HEK293 (cell line): ENCODE data around the gene BICC1.

Experiments used
- CTCF ChIA-PET: fragments of 350-600 bp; formaldehyde crosslinking; extraction: SDS; loops from one replicate; lab custom pipeline; 2021; ENCODE audit warnings: antibody characterized with exemption; lab: Yijun Ruan, JAX
- POLR2A ChIA-PET: fragments of 300-600 bp; formaldehyde crosslinking; extraction: SDS; loops from one replicate; lab custom pipeline; 2020; ENCODE audit warnings: antibody characterized with exemption, inconsistent platforms; lab: Yijun Ruan, JAX
- H3K27ac ChIP-seq: fragments of 200-500 bp; sonication (Bioruptor generic); 2 replicates; pipeline ENCODE4 v1.5.1; 2014; ENCODE audit warnings: low read depth, low read length, control low read depth, inconsistent platforms; ENCODE audit errors: extremely low read depth
- H3K36me3 ChIP-seq, 2 experiments: fragments of 200-500 bp in 1 of 2; sonication (Bioruptor generic) in 1 of 2; 1 replicate in 1 of 2; 2 replicates in 1 of 2; pipeline ENCODE4 v1.5.1; 2014 to 2017; ENCODE audit warnings: inconsistent platforms in 2 of 2, low read length in 2 of 2; ENCODE audit not compliant: control insufficient read depth in 2 of 2, insufficient read depth in 1 of 2
- H3K4me1 ChIP-seq: fragments of 200-500 bp; sonication (Bioruptor generic); 2 replicates; pipeline ENCODE4 v1.5.1; 2014; ENCODE audit warnings: mild to moderate bottlenecking, low read length, inconsistent platforms; ENCODE audit not compliant: control insufficient read depth, insufficient read depth
- H3K4me3 ChIP-seq: 2 replicates; pipeline ENCODE4 v1.5.1; 2011; ENCODE audit warnings: low read depth, mild to moderate bottlenecking, control low read depth, low read length, moderate library complexity
- H3K9me3 ChIP-seq: fragments of 200-500 bp; sonication (Bioruptor generic); 2 replicates; pipeline ENCODE4 v1.5.1; 2014; ENCODE audit warnings: low read depth, low read length, inconsistent platforms; ENCODE audit not compliant: control insufficient read depth, insufficient read depth
- GLI4 ChIP-seq: fragments of 450-650 bp; formaldehyde crosslinking; IDR thresholded peaks from 2 replicates; pipeline ENCODE4 v1.5.1; 2016; ENCODE audit warnings: missing biosample characterization, missing genetic modification characterization
- PRDM1 ChIP-seq: fragments of 450-650 bp; formaldehyde crosslinking; IDR thresholded peaks from 2 replicates; pipeline ENCODE4; 2016; ENCODE audit warnings: missing biosample characterization, missing genetic modification characterization
- PRDM6 ChIP-seq: fragments of 450-650 bp; formaldehyde crosslinking; IDR thresholded peaks from 2 replicates; pipeline ENCODE4 v1.5.1; 2017; ENCODE audit warnings: missing biosample characterization, missing genetic modification characterization
- ZBTB17 ChIP-seq: fragments of 450-650 bp; formaldehyde crosslinking; IDR thresholded peaks from 2 replicates; pipeline ENCODE4 v1.5.1; 2016; ENCODE audit warnings: missing biosample characterization, missing genetic modification characterization
- ZNF175 ChIP-seq: fragments of 450-650 bp; formaldehyde crosslinking; IDR thresholded peaks from 2 replicates; pipeline ENCODE4 v1.5.1; 2016; ENCODE audit warnings: missing biosample characterization, missing genetic modification characterization
- ZNF366 ChIP-seq: fragments of 450-650 bp; formaldehyde crosslinking; conservative IDR thresholded peaks from 2 replicates; pipeline ENCODE4 v1.5.1; 2016; ENCODE audit warnings: missing biosample characterization, missing genetic modification characterization
- ZNF391 ChIP-seq: fragments of 450-650 bp; formaldehyde crosslinking; IDR thresholded peaks from 2 replicates; pipeline ENCODE4 v1.5.1; 2016; ENCODE audit warnings: low read depth, missing biosample characterization, missing genetic modification characterization, borderline replicate concordance
- ZNF530 ChIP-seq: fragments of 450-650 bp; formaldehyde crosslinking; IDR thresholded peaks from 2 replicates; pipeline ENCODE4 v1.5.1; 2016; ENCODE audit warnings: low read depth, missing biosample characterization, missing genetic modification characterization
- ZNF560 ChIP-seq: fragments of 450-650 bp; formaldehyde crosslinking; IDR thresholded peaks from 2 replicates; pipeline ENCODE4 v1.5.1; 2017; ENCODE audit warnings: missing biosample characterization, missing genetic modification characterization, borderline replicate concordance
- ZNF670 ChIP-seq: fragments of 450-650 bp; formaldehyde crosslinking; IDR thresholded peaks from 2 replicates; pipeline ENCODE4 v1.5.1; 2016; ENCODE audit warnings: missing biosample characterization, missing genetic modification characterization, low read depth
- ZSCAN4 ChIP-seq: fragments of 450-650 bp; formaldehyde crosslinking; IDR thresholded peaks from 2 replicates; pipeline ENCODE4 v1.5.1; 2017; ENCODE audit warnings: missing biosample characterization, missing genetic modification characterization
- TF ChIP-seq, protein P1 (sequence below): fragments of 450-650 bp; formaldehyde crosslinking; IDR thresholded peaks from 2 replicates; pipeline ENCODE4 v1.5.1; 2016; ENCODE audit warnings: missing biosample characterization, missing genetic modification characterization
- TF ChIP-seq, protein P2 (sequence below): fragments of 450-650 bp; formaldehyde crosslinking; IDR thresholded peaks from 2 replicates; pipeline ENCODE4 v1.5.1; 2016; ENCODE audit warnings: missing biosample characterization, missing genetic modification characterization, low read depth
- TF ChIP-seq, protein P3 (sequence below): fragments of 450-650 bp; formaldehyde crosslinking; IDR thresholded peaks from 2 replicates; pipeline ENCODE4 v1.5.1; 2016; ENCODE audit warnings: missing biosample characterization, missing genetic modification characterization
- TF ChIP-seq, protein P4 (sequence below): fragments of 450-650 bp; formaldehyde crosslinking; IDR thresholded peaks from 2 replicates; pipeline ENCODE4 v1.5.1; 2016; ENCODE audit warnings: missing biosample characterization, missing genetic modification characterization

The BICC1 gene

DNA sequence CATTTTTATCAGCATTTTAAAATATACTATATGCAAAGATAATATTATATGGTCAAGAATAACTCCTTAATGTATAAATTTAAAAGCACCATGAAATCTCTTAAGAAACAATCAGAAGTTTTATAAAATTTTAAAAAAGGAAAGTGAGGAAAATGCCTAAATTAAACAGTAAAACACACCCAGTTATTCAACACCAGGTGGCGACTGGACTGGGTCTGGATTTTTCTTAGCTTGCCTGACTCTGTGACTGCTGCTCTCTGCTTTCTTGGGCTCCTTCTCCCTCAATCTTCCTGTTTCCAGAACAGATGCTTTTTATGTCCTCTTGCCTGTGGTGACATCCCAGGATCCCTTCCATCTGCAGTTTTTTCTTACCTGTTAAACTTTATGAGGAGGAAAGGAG, 200.3 kb downstream of the BICC1 start (continued):
- TF ChIP-seq, protein P1, sequence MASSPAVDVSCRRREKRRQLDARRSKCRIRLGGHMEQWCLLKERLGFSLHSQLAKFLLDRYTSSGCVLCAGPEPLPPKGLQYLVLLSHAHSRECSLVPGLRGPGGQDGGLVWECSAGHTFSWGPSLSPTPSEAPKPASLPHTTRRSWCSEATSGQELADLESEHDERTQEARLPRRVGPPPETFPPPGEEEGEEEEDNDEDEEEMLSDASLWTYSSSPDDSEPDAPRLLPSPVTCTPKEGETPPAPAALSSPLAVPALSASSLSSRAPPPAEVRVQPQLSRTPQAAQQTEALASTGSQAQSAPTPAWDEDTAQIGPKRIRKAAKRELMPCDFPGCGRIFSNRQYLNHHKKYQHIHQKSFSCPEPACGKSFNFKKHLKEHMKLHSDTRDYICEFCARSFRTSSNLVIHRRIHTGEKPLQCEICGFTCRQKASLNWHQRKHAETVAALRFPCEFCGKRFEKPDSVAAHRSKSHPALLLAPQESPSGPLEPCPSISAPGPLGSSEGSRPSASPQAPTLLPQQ (tag by site-specific recombination), result no peak
- TF ChIP-seq PRDM6 (no peak), ZNF560 (tag by site-specific recombination) (no peak)
- TF ChIP-seq, protein P2, sequence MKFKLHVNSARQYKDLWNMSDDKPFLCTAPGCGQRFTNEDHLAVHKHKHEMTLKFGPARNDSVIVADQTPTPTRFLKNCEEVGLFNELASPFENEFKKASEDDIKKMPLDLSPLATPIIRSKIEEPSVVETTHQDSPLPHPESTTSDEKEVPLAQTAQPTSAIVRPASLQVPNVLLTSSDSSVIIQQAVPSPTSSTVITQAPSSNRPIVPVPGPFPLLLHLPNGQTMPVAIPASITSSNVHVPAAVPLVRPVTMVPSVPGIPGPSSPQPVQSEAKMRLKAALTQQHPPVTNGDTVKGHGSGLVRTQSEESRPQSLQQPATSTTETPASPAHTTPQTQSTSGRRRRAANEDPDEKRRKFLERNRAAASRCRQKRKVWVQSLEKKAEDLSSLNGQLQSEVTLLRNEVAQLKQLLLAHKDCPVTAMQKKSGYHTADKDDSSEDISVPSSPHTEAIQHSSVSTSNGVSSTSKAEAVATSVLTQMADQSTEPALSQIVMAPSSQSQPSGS (tag by site-specific recombination), result no peak
- TF ChIP-seq, protein P3, sequence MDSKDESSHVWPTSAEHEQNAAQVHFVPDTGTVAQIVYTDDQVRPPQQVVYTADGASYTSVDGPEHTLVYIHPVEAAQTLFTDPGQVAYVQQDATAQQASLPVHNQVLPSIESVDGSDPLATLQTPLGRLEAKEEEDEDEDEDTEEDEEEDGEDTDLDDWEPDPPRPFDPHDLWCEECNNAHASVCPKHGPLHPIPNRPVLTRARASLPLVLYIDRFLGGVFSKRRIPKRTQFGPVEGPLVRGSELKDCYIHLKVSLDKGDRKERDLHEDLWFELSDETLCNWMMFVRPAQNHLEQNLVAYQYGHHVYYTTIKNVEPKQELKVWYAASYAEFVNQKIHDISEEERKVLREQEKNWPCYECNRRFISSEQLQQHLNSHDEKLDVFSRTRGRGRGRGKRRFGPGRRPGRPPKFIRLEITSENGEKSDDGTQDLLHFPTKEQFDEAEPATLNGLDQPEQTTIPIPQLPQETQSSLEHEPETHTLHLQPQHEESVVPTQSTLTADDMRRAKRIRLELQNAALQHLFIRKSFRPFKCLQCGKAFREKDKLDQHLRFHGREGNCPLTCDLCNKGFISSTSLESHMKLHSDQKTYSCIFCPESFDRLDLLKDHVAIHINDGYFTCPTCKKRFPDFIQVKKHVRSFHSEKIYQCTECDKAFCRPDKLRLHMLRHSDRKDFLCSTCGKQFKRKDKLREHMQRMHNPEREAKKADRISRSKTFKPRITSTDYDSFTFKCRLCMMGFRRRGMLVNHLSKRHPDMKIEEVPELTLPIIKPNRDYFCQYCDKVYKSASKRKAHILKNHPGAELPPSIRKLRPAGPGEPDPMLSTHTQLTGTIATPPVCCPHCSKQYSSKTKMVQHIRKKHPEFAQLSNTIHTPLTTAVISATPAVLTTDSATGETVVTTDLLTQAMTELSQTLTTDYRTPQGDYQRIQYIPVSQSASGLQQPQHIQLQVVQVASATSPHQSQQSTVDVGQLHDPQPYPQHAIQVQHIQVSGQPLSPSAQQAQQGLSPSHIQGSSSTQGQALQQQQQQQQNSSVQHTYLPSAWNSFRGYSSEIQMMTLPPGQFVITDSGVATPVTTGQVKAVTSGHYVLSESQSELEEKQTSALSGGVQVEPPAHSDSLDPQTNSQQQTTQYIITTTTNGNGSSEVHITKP (tag by site-specific recombination), result no peak
- TF ChIP-seq, all 188 proteins: peak for 0

- ChIA-PET CTCF (no interaction called here), POLR2A (no interaction called here)
- no peak overlapping the region for H3K27ac ChIP-seq
- no peaks in the 10 kb centered on the region for H3K36me3 ChIP-seq
- no peaks in the 10 kb centered on the region for H3K4me1 ChIP-seq
- TF ChIP-seq ZSCAN4 (tag by site-specific recombination) (no peak), ZNF670 (tag by site-specific recombination) (no peak), ZNF391 (tag by site-specific recombination) (no peak)
- H3K4me3 ChIP-seq, result no peak overlapping the region
- H3K9me3 ChIP-seq, result no peaks in the 10 kb centered on the region
Measured at GRCh38 chr10:58714409-58714808, 201.7 kb downstream of the BICC1 start.

GRCh38 chr10:58715061-58715460, 202.4 kb downstream of the BICC1 start:
- H3K36me3 ChIP-seq, result no peaks in the 10 kb centered on the region
- no peak overlapping the region for H3K4me3 ChIP-seq
- POLR2A ChIA-PET, result no interaction called here
- H3K4me1 ChIP-seq, result no peaks in the 10 kb centered on the region
- no peaks in the 10 kb centered on the region for H3K9me3 ChIP-seq
- no peak overlapping the region for H3K27ac ChIP-seq
- TF ChIP-seq, protein P4, sequence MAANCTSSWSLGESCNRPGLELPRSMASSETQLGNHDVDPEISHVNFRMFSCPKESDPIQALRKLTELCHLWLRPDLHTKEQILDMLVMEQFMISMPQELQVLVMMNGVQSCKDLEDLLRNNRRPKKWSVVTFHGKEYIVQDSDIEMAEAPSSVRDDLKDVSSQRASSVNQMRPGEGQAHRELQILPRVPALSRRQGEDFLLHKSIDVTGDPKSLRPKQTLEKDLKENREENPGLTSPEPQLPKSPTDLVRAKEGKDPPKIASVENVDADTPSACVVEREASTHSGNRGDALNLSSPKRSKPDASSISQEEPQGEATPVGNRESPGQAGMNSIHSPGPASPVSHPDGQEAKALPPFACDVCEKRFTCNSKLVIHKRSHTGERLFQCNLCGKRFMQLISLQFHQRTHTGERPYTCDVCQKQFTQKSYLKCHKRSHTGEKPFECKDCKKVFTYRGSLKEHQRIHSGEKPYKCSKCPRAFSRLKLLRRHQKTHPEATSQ (tag by site-specific recombination), result no peak
- TF ChIP-seq GLI4 (tag by site-specific recombination), result no peak
- no peak for TF ChIP-seq ZBTB17
- TF ChIP-seq ZNF366, result no peak
- TF ChIP-seq ZNF530, result no peak
- no peak for TF ChIP-seq ZNF175 (tag by site-specific recombination)
- TF ChIP-seq PRDM1 (tag by site-specific recombination), result no peak
- CTCF ChIA-PET, result no interaction called here
